GM12873 (cell line): Measurements from ENCODE around the gene ASB15.

ENCODE experiments used
- TF ChIP-seq, protein P1 (sequence below): IDR thresholded peaks from 2 replicates; pipeline ENCODE4 v1.5.1; 2012; ENCODE audit warnings: low read depth, mild to moderate bottlenecking, moderate library complexity, low read length, control low read depth; ENCODE audit not compliant: insufficient read depth; ENCODE audit errors: missing control alignments

Gene ASB15

GRCh38 chr7:123637878-123638277 lies 36.3 kb downstream of the ASB15 start:
- TF ChIP-seq, protein P1, sequence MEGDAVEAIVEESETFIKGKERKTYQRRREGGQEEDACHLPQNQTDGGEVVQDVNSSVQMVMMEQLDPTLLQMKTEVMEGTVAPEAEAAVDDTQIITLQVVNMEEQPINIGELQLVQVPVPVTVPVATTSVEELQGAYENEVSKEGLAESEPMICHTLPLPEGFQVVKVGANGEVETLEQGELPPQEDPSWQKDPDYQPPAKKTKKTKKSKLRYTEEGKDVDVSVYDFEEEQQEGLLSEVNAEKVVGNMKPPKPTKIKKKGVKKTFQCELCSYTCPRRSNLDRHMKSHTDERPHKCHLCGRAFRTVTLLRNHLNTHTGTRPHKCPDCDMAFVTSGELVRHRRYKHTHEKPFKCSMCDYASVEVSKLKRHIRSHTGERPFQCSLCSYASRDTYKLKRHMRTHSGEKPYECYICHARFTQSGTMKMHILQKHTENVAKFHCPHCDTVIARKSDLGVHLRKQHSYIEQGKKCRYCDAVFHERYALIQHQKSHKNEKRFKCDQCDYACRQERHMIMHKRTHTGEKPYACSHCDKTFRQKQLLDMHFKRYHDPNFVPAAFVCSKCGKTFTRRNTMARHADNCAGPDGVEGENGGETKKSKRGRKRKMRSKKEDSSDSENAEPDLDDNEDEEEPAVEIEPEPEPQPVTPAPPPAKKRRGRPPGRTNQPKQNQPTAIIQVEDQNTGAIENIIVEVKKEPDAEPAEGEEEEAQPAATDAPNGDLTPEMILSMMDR: no peak

- TF ChIP-seq, protein P1: no peak
Observed at GRCh38 chr7:123639631-123640030, 38.0 kb downstream of the ASB15 start.

DNA sequence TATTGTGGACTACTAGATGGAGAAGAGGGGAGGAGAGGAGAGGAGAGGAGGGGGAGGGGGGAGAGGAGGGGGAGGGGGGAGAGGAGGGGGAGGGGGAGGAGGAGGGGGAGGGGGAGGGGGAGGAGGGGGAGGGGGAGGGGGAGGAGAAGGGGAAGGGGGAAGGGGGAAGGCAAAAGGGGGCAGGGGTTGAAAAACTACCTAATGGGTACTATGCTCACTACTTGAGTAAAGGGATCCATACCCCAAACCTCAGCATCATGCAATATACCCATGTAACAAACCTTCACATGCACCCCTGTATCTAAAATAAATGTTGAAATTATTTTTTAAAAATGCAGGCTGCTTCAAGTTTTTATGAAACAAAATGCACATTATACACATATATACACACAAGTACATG lies 39.0 kb downstream of the ASB15 start:
- TF ChIP-seq, protein P1: no peak

- TF ChIP-seq, protein P1: no peak
Observed at GRCh38 chr7:123641901-123642300, 40.3 kb downstream of the ASB15 start.

DNA sequence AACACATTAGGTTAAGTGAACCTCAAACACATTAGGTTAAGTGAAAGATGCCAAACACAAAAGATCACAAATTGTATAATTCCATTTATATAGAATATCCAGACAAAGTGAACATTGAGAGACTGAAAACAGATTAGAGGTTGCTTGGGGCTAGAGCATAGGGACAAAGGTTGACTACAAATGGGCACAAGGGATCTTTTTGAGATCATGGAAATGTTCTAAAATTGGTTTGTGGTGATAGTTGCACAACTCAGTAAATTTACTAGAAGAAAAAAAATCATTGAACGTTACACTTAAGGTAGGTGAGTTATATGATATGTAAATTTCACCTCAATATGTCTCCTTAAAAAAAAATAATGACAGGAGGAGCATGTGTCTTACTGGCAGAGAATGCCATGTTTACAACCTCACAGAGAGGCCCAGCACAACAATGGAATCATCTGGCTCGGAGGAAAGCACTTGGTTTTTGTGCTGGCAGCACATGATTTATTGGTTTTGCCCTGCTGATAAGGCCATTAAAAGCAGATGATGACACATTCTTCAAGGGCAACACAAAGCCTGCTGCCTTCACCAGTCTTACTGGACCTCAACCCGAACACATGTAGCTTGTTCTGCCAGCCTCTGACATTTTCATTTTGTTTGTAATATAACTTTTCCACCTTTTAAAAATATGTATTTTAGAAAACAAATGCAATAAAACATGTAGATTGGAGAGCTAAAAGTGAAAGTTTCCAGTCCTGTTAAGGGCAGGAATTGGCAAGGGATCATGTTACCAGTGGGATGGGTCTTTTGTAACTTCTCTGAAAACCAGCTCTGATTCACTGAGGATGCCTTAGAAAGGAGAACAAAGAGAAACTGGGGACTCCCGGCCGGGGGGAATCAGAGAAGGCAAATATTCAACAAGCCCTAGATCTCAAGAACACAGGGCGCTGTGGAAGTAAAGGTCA lies 42.1 kb downstream of the ASB15 start:
- TF ChIP-seq, protein P1: no peak

- TF ChIP-seq, protein P1: no peak
Observed at GRCh38 chr7:123645516-123645915, 43.9 kb downstream of the ASB15 start.

GRCh38 chr7:123647106-123647730 lies 45.6 kb downstream of the ASB15 start:
- TF ChIP-seq, protein P1: no peak
